ENCODE data around the gene LCLAT1.

DNA sequence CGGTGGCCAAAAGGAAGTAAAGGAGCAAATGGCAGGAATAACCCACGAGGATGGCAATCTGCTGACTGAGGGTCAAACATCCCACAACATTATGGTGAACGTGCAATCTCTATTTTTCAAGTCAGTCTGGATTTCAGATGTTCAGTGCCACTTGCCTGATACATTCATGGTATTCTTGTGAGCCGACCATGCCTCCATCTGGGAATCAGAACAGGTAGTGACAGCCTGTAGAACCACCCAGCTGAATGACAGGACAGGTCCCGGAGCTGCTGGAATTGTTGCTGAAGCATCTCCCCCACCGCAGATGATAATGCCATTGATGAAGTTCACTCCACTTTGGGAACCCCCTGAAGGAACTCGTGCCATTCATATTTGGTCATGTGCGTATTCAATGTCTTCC lies 237.0 kb downstream of the LCLAT1 start:
- TF ChIP-seq POLR2A (IDR thresholded peaks at IDR 0.05): no peak
- TF ChIP-seq, protein P1, sequence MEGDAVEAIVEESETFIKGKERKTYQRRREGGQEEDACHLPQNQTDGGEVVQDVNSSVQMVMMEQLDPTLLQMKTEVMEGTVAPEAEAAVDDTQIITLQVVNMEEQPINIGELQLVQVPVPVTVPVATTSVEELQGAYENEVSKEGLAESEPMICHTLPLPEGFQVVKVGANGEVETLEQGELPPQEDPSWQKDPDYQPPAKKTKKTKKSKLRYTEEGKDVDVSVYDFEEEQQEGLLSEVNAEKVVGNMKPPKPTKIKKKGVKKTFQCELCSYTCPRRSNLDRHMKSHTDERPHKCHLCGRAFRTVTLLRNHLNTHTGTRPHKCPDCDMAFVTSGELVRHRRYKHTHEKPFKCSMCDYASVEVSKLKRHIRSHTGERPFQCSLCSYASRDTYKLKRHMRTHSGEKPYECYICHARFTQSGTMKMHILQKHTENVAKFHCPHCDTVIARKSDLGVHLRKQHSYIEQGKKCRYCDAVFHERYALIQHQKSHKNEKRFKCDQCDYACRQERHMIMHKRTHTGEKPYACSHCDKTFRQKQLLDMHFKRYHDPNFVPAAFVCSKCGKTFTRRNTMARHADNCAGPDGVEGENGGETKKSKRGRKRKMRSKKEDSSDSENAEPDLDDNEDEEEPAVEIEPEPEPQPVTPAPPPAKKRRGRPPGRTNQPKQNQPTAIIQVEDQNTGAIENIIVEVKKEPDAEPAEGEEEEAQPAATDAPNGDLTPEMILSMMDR (IDR thresholded peaks at IDR 0.05): no peak
